ENCODE data around the gene HAUS6. TPM values are rescaled to one million over a fixed set of nuclear protein-coding genes. Genes with fewer than 3 reads are reported as not detected.

Gene HAUS6
- total RNA-seq, 1 donor from 2014 or later, result 6.4 TPM

Other genes with a start within 250 kb of the HAUS6 start
- gene SAXO1, start 69.7 kb downstream of the HAUS6 start, total RNA-seq, result 0.05 TPM
- gene RRAGA, start 53.5 kb downstream of the HAUS6 start, total RNA-seq, result 86.6 TPM
- 34.9 TPM for gene PLIN2, start 24.6 kb upstream of the HAUS6 start, total RNA-seq
- 21.4 TPM for gene DENND4C, start 127.8 kb upstream of the HAUS6 start, total RNA-seq

Data from cardiac septum (tissue), 1 donor.